OCI-LY1 (cell line): Measurements from ENCODE around the gene SMAP1.
A peak's percentile ranks its signal among the peaks of the same experiment; 100 is the strongest.

Source experiments
- H2AFZ ChIP-seq: fragments of 200-600 bp; sonication (generic), shearing (Covaris generic); 2 replicates; pipeline ENCODE4 v1.6.0; 2014; ENCODE audit warnings: antibody characterized with exemption, mild to moderate bottlenecking, low read length
- H3F3A ChIP-seq: fragments of 200-600 bp; sonication (generic), shearing (Covaris generic); 2 replicates; pipeline ENCODE4 v1.6.0; 2014; ENCODE audit warnings: mild to moderate bottlenecking, antibody characterized with exemption, low read length, moderate library complexity; ENCODE audit not compliant: insufficient read depth
- H3K27ac ChIP-seq: fragments of 200-600 bp; sonication (generic); 2 replicates; pipeline ENCODE4 v1.5.1; 2014; ENCODE audit warnings: low read length, mixed run types, mild to moderate bottlenecking, low read depth; ENCODE audit not compliant: poor library complexity, severe bottlenecking
- H3K27me3 ChIP-seq: fragments of 200-600 bp; sonication (generic); 2 replicates; pipeline ENCODE4 v1.6.0; 2014; ENCODE audit warnings: antibody characterized with exemption, mild to moderate bottlenecking, low read length, moderate library complexity; ENCODE audit not compliant: insufficient read depth
- H3K36me3 ChIP-seq: fragments of 200-600 bp; sonication (generic); 2 replicates; pipeline ENCODE4 v1.6.1; 2014; ENCODE audit warnings: mild to moderate bottlenecking, antibody characterized with exemption, low read length, moderate library complexity, mixed read lengths; ENCODE audit not compliant: insufficient read depth
- H3K4me1 ChIP-seq: fragments of 200-600 bp; sonication (generic); 2 replicates; pipeline ENCODE4 v1.5.1; 2014; ENCODE audit warnings: mild to moderate bottlenecking, low read length, moderate library complexity; ENCODE audit not compliant: insufficient read depth, severe bottlenecking
- H3K4me2 ChIP-seq: fragments of 200-600 bp; sonication (generic), shearing (Covaris generic); 2 replicates; pipeline ENCODE4 v1.6.1; 2014; ENCODE audit warnings: low read length
- H3K4me3 ChIP-seq: fragments of 200-600 bp; sonication (generic); 2 replicates; pipeline ENCODE4 v1.5.1; 2014; ENCODE audit warnings: low read length, low read depth, mild to moderate bottlenecking, mixed read lengths; ENCODE audit not compliant: poor library complexity, severe bottlenecking
- H3K79me2 ChIP-seq: fragments of 200-600 bp; shearing (Covaris generic); 2 replicates; pipeline ENCODE4 v1.6.1; 2016; ENCODE audit warnings: mixed run types, low read length, mixed read lengths; ENCODE audit not compliant: insufficient read depth
- H3K9ac ChIP-seq: fragments of 200-600 bp; sonication (generic), shearing (Covaris generic); 2 replicates; pipeline ENCODE4 v1.6.1; 2014; ENCODE audit warnings: mild to moderate bottlenecking, low read length, mixed read lengths
- H3K9me2 ChIP-seq: fragments of 200-600 bp; sonication (generic), shearing (Covaris generic); 2 replicates; pipeline ENCODE4 v1.6.1; 2014; ENCODE audit warnings: low read depth, mild to moderate bottlenecking, low read length, mixed read lengths
- H3K9me3 ChIP-seq: fragments of 200-600 bp; shearing (Covaris generic); 2 replicates; pipeline ENCODE4 v1.6.1; 2014; ENCODE audit warnings: low read length, mixed read lengths
- H4K20me1 ChIP-seq: fragments of 200-600 bp; sonication (generic), shearing (Covaris generic); 2 replicates; pipeline ENCODE4 v1.6.0; 2016; ENCODE audit warnings: mild to moderate bottlenecking, low read length; ENCODE audit not compliant: insufficient read depth
- EZH2 ChIP-seq: fragments of 200-600 bp; sonication (generic), shearing (Covaris generic); IDR thresholded peaks from 2 replicates; pipeline ENCODE4 v1.8.0; 2017; ENCODE audit warnings: borderline replicate concordance, mixed run types, mild to moderate bottlenecking, antibody characterized with exemption, low read length, moderate library complexity, mixed read lengths
- TF ChIP-seq, protein P1 (sequence below): fragments of 200-600 bp; sonication (generic), shearing (Covaris generic); IDR thresholded peaks from 2 replicates; pipeline ENCODE4 v1.5.1; 2017; ENCODE audit warnings: mild to moderate bottlenecking, antibody characterized with exemption, low read length, moderate library complexity, mixed read lengths

Gene SMAP1

DNA sequence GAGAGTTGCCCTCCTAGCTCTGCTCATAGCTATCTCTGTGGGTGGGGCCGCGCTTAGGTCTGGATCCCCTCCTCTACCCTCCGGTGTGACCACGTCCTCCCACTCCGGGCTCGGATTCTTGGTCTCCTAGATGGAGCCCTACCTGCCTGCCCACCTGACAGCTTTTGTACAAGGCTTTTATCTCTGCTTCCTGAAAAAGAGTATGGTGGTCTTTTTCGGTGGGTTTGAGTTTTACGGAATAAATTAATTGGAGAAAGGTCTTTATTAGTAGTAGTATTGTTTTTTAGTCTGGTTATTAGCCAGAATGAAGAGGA is 773 bp downstream of the SMAP1 start:
- TF ChIP-seq, protein P1, sequence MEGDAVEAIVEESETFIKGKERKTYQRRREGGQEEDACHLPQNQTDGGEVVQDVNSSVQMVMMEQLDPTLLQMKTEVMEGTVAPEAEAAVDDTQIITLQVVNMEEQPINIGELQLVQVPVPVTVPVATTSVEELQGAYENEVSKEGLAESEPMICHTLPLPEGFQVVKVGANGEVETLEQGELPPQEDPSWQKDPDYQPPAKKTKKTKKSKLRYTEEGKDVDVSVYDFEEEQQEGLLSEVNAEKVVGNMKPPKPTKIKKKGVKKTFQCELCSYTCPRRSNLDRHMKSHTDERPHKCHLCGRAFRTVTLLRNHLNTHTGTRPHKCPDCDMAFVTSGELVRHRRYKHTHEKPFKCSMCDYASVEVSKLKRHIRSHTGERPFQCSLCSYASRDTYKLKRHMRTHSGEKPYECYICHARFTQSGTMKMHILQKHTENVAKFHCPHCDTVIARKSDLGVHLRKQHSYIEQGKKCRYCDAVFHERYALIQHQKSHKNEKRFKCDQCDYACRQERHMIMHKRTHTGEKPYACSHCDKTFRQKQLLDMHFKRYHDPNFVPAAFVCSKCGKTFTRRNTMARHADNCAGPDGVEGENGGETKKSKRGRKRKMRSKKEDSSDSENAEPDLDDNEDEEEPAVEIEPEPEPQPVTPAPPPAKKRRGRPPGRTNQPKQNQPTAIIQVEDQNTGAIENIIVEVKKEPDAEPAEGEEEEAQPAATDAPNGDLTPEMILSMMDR = no peak
- TF ChIP-seq EZH2 = no peak
- Histone ChIP-seq H3K27ac (no peak overlapping the region), H3K4me3 (peak overlapping the region; percentile 80), H4K20me1 (peaks cover 2% of the 10 kb centered on the region; the same call in 1 of the 2 replicates), H3F3A (no peaks in the 10 kb centered on the region), H3K4me2 (peak overlapping the region; percentile 87), H3K79me2 (no peaks in the 10 kb centered on the region), H3K4me1 (peaks cover 19% of the 10 kb centered on the region), H3K9me3 (no peaks in the 10 kb centered on the region), H3K9ac (peak overlapping the region; percentile 80), H2AFZ (no peak overlapping the region), H3K27me3 (no peaks in the 10 kb centered on the region), H3K36me3 (no peaks in the 10 kb centered on the region), H3K9me2 (no peaks in the 10 kb centered on the region)

DNA sequence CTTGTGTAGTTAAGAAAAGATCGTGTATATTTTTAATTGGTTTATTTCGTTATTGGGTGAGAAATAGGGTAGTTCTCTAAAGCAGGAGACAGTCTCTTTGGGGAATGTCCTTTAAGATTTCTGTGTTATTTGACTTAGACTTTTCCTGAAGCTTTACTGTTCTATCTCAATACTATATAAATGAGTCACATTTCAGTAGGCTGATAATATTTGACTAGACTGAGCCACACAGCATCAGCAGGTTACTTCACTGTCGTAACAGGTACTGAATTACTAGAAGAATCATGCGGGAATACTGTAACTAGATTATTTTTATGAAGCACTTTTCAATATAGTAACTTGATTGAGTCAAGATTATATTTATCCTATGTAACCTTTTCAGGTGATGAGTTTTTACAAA is 1.4 kb downstream of the SMAP1 start:
- Histone ChIP-seq H3K9ac (peak overlapping the region; percentile 80; the same call in 1 of the 2 replicates), H3K36me3 (no peaks in the 10 kb centered on the region), H4K20me1 (peaks cover 2% of the 10 kb centered on the region; the same call in 1 of the 2 replicates), H3K4me3 (peak overlapping the region; percentile 80), H2AFZ (no peak overlapping the region), H3F3A (no peaks in the 10 kb centered on the region), H3K27ac (no peak overlapping the region), H3K4me2 (peak overlapping the region; percentile 87), H3K79me2 (no peaks in the 10 kb centered on the region), H3K9me3 (no peaks in the 10 kb centered on the region), H3K27me3 (no peaks in the 10 kb centered on the region), H3K4me1 (peaks cover 19% of the 10 kb centered on the region), H3K9me2 (no peaks in the 10 kb centered on the region)
- no peak for TF ChIP-seq EZH2
- TF ChIP-seq, protein P1 = no peak

DNA sequence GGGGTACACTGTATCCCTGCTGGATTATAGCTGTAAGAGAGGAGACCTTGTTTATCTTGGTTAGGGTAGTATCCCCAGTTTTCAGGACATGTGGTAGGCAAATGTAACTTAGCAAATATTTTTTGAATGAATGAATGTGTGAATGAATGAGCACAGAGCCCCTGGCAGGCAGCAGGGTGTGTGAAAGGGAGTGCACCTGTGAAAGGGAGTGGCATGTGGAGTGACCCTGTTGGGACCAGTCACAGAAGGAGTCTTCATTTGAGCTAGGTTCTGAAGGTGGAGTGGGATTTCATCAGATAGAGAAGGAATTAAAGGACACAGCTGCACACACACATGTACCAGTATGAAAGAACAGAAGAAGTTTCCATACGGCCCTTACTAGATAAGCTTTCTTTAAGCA is 4.9 kb downstream of the SMAP1 start:
- H3K4me2 ChIP-seq = no peak overlapping the region
- no peaks in the 10 kb centered on the region for H3K79me2 ChIP-seq
- H4K20me1 ChIP-seq = peaks cover 2% of the 10 kb centered on the region; the same call in 1 of the 2 replicates
- no peak overlapping the region for H2AFZ ChIP-seq
- no peaks in the 10 kb centered on the region for H3K9me3 ChIP-seq
- no peaks in the 10 kb centered on the region for H3K36me3 ChIP-seq
- H3K4me1 ChIP-seq = peaks cover 11% of the 10 kb centered on the region
- no peaks in the 10 kb centered on the region for H3F3A ChIP-seq
- no peaks in the 10 kb centered on the region for H3K27me3 ChIP-seq
- H3K9ac ChIP-seq = no peak overlapping the region
- H3K9me2 ChIP-seq = no peaks in the 10 kb centered on the region
- H3K4me3 ChIP-seq = no peak overlapping the region
- H3K27ac ChIP-seq = no peak overlapping the region
- TF ChIP-seq, protein P1 = no peak
- TF ChIP-seq EZH2 = no peak
